HL-60/S4 treated with phorbol 12-myristate 13-acetate at 8.2 ng/mL for 4 days and 3 days (cell line): ENCODE measurements around the gene MYO16.
"Not testable (repeated sequence)": the region's sequence is repeated elsewhere in the genome, so short reads cannot be mapped to it uniquely, and the experiment has no call there.

ENCODE experiments used
- in situ Hi-C: fragments of 300-500 bp; cut with MboI; formaldehyde crosslinking; loops from 2 replicates; pipeline ENCODE4 v1.15.0; 2022; ENCODE audit warnings: low sequenced_read_pairs

Gene MYO16

DNA sequence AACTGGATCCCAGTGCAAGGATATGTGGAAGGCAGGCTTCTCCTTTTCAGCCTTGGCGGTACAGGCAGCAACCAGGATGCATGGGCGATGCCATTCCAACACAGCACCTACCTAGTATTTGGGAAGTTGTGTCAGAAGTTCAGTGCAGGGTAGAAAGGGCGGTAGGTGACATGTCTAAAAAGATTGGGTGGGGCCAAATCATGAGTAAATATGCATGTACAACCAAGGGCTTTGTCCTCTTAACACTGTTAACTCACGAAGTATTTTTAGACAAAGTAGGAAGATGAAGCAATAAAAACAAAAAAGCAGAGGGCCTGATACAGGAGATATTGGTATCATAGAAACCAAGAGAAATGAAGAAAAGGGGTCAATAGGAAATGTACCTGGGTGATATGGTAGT lies 392.1 kb downstream of the MYO16 start:
- in situ Hi-C loops = no loop called here

DNA sequence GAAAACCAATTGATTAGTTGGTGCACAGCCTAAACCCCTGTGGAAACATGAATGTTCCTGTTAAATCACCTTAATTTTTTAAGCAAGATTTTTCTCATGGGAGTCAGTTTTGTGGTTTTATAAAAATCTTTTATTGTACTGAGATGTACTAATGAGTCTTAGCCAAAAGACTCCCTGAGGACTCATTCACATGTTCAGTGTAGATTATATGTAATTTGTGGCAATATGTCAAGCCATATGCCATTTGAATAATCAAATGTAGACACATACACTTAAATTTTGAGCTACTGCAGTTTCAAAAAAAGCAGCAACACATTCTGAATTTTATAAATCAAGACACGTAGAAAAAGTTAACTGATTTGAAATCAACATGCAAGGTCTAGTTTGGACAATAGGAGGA lies 395.2 kb downstream of the MYO16 start:
- in situ Hi-C loops = no loop called here

DNA sequence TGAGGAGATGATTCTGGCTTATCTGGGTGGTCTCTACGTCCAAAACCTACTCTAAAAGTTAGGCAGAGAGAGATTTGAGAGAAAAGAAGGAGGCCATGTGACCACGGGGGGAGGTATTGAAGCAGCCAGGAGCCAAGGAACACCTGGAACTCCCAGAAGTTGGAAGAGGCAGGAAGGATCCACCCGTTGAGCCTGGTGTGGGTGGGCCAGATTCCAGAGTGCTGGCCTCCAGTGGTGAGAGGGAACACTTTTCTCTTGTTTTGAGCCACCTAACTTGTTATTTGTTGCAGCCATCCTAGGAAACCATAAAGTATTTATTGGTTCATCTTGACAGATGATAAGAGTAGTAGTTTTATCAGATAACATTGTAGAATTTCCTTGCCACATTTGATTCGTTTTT lies 396.9 kb downstream of the MYO16 start:
- in situ Hi-C loops = no loop called here

DNA sequence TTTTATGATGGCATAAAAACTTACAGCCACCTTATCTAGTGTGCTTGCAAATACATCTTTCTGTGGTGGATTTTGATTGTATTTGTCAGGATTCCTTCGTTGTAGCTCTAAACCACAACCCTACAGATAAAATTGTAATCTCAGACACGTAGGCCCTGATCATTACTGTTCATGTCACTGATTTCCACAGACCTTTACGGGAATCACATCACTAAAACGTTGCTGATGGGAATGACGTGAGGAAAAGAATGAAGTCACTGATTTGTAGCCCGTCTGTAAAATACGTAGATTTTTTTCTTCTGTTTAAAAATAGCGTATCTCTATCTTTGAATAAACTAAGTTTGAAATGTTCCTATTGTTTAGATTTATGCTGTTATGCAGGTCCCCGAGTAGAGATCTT lies 399.2 kb downstream of the MYO16 start:
- in situ Hi-C loops = no loop called here

DNA sequence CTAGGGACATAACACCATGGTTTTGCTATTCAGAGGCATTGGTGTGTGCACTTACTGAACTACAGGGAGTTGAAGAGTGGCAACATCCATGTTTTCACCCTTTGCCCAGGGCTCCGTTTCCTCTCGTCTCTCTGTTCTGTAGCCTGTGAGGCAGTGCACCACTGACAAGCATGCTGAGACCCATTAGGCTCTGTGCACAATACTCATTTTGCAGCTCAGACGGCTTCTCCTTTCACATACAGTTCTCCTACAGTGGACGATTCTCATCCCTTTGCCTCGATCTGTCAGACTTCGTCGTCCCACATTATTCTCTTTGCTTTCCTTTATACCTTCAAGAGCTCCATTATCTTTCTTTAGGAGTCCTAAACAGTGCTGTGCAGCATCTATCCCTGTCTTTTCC lies 403.7 kb downstream of the MYO16 start:
- in situ Hi-C loops = no loop called here

DNA sequence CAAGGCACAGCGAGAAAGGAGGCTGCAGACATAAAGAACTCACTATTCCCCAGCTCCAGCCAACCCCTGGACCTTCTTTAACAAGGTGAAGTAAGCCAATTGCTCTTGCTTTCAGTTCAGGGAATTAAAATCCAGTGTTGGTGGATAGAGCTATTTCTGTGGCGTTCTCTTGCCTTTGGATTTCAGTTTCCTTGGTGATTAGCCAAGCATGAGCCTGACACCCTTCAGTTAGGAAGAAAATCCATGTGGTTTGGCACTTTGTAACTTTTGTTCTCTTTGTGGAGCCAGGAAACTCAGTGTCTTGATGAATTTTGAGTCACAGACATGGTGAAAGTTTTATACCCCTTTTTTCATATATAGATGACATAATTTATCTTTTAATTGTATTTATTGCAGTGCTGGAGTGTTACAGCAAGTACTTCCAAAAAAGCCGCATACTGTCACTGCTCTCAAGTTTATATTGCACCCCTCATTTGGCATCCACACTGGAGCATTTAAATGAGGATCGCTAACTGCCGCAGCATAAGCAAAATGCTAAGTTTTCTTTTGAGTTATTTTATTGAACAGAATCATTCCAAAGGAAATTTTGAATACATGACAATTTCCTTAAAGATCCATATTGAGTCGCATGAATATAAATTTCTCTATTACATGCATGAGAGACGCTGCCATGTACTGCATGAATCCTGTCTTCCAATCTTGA lies 406.8 kb downstream of the MYO16 start:
- in situ Hi-C loops = no loop called here

DNA sequence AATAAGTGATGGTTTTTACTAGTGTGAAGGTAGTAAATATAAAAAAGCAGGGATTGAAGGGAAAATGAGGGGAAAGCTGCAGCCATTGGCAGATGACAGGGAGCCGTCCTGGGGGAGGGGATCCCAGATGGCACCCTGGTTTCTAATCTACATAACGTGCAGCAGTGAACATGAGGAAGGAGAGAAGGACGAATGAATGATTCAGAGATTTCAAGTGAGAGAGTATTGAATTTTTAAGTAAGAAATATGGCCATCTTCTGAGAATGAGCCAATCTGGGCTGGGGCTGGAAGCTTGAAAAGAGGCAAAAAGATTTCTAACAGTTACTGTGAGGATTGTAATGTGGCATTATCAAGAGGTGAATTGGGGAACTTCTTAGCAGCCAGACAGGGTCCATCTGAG lies 414.2 kb downstream of the MYO16 start:
- in situ Hi-C loops = no loop called here

DNA sequence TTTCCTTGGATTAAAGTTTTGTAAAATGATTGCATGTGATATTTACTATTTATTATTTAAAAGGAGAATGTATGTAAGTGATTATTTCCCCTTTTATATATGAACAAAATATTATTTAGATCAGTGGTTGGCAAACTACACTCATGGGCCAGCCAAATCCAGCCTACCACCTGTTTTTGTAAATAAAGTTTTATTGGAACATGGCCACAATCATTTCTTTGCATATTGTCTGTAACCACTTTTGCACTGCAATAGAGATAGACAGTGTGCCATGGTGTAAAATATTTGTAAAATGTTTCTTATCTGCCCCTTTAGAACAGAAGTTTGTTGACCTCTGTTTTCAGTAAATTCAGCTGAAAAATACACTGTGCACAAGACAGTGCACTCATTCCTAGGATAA lies 426.4 kb downstream of the MYO16 start:
- in situ Hi-C loops = no loop called here

DNA sequence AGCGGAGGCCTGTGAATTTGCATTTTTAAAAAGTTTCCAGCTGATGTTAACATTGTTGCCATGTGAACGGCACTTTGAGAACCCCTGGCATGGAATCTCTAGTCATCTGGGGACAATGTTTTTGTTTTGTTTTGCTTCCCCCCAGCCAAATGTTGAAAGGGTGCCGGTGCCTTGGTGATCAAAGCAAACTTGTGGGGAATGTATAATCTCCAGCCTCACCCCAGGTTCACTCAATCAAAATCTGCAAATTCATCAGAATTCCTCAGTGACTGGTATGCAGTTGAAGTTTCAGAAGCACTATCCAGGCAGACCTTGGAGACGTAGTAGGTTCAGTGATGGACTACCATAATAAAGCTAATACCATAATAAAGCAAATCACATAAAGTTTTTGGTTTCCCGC lies 428.7 kb downstream of the MYO16 start:
- in situ Hi-C loops = no loop called here

DNA sequence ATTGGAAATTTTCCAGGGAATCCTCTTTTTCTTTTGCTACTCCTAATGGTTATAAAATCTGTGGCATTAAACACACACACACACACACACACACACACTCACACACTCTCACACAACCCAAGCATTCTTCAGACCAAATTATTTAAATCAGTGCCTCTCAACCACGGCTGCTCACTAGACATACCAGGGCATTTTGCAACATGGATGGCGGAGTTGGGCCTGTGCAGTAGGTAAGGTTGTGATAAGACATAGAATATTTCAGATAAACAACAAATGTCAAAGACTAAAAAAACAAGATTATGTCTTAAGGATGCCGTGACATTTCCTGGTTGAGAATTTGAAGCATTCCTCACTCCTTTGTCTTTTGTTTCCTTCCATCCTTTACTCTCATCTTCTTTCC lies 443.1 kb downstream of the MYO16 start:
- in situ Hi-C loops = no loop called here

DNA sequence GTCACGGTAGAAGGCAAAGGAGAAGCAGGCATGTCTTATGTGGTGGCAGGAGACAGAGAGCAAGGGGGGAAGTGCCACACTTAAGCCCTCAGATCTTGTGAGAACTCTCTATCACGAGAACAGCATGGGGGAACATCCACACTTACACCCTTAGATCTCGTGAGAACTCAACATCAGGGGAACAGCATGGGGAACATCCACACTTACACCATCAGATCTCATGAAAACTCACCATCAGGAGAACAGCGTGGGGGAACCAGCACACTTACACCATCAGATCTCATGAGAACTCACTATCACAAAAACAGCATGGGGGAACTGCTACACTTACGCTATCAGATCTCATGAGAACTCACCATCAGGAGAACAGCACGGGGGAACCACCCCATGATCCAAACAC lies 445.0 kb downstream of the MYO16 start:
- in situ Hi-C loops = no loop called here

DNA sequence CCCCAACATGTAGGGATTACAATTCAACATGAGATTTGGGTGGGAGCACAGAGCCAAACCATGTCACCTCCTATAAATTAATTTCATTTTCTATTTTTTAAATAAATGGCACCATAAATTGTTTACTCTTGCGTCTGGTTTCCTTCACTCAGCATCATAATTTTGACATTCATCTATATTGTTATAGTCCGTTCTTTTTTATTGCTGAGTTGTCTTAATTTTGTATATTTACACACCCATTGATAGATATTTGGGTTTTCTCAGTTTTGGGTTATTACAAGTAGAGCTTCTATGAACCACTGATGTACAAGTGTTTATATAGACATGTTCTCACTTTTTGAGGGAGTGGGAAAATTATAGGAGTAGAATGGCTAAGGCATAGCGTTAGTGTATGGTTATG lies 445.4 kb downstream of the MYO16 start:
- in situ Hi-C loops = no loop called here

DNA sequence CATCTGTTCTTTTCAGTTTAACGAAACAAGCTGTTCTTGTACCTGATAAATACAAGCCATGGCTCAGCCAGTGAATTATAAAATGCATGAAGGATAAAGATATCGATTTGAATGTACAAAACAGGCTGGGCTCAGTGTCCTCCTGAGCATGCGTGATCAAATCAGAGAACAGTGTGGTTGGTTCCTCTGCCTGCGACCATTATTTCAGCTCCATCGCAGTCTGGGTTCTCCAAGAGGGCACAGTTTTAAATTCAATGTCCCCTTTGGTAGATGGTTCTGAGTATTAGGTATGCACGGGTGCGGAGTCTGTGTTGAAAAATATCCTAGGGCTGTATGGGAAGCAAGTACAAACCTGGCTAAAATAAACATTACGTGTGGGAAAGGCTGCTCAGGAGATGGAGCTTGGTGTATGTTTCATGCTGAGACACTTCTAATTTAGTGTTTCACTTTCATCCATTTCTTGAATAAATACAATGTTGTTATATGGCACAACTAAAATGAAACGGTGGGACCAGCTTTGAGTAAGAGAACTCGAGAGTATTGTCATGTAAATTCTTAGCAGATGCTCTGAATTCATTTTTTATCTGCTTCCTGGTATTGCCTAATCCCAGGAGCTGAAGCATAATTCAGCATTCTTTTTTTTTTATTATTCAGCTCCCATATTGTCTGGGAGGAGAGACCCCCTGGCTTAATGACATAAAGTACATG lies 458.7 kb downstream of the MYO16 start:
- in situ Hi-C loops = no loop called here

DNA sequence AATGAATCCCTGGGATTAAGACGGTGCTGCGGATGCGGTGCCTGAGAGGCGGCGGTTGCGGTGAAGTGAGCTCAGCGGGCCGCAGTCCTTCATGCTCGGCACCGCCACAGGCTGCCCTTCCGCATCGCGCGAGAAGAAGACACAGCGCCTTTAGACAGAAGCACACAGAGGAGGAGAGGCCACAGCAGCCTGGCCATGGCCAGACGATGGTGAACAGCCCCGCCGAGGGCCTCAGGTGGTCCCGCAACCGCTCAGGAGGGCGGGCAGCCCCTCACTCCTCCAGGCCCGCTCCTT lies 459.2 kb downstream of the MYO16 start:
- in situ Hi-C loops = no loop called here

DNA sequence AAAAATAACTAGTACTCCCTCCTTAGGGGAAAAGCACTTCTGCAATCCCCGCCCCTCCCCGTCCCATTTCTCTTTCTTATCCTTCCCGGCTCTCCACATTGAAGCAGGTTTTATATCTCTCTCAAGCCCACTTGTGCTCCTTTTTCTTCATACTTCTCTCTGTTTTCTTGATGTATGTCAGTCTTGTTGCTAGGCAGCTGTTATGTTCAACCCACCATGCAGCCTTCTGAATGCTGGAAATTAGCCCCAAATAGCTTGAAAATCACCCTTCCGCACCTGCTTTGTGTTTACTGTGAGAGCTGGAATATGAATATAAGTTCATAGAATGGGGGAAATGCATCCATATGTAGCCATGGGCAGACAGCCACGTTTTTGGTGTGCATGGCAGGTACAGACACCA lies 461.4 kb downstream of the MYO16 start:
- in situ Hi-C loops = no loop called here

DNA sequence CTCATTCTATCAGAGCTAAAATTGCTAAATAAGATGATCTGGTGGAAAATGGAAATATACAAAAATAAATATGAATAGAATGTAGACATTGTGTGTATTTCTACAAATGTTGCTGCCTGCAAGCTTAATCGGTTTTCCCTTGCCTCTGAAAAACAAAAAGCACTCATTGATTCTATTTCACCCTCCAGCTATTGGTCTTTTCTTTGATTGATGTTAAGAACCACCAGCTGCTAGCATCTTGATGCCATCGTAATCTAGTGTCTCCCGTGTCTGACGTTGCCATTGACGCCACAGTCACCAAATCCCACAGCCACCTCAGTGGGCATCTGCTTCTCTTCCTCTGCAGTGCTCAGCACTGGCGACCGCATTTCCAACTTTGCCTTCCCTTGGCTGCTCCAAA lies 461.8 kb downstream of the MYO16 start:
- in situ Hi-C loops = no loop called here

DNA sequence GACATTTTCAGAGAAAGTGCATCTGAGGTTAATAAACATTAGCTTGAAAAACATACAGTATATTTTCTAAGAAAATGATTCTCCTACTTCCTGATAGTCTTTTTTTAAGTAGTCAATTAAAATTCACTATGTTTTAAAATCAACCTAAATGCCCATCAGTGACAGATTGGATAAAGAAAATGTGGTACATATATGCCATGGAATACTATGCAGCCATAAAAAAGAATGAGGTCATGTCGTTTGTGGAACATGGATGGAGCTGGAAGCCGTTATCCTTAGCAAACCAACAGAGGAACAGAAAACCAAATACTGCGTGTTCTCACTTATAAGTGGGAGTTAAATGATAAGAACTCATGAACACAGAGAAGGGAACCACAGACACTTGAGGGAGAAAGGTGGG lies 462.8 kb downstream of the MYO16 start:
- in situ Hi-C loops = not testable (repeated sequence)

DNA sequence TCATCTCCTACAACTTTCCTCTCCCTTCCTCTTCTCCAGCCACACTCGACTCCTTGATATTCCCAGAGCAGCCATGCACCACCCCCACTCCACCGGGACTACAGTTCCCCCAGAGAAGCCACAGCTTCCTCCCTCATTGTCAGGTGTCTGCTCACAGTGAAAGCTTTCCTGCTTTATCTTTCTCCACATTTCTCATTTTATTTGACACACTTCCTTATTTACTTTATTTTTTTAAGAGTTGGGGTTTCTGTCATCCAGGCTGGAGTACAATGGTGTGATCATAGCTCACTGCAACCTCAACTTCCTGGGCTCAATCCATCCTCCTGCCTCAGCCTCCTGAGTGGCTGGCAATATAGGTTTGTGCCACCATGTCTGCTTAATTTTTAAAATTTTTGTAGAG lies 464.6 kb downstream of the MYO16 start:
- in situ Hi-C loops = no loop called here

DNA sequence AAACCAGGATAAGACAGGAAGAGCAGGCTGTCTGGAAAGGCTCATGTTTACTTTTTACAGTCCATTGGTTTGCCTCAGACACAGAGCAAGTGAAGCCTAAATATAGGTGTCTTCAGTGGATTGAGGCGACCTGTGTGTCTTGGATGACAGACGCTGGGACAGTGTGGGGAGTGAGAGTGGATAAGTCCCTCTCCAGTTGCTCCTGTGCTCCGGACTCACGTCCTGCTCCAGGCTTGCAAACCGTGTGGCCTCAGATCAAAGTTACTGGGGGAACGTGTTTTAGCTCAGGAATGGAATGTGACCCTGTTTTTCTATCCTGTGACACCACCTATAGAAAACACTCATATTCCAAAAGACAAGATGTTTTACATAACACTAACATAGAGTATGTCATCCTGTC lies 465.7 kb downstream of the MYO16 start:
- in situ Hi-C loops = no loop called here

DNA sequence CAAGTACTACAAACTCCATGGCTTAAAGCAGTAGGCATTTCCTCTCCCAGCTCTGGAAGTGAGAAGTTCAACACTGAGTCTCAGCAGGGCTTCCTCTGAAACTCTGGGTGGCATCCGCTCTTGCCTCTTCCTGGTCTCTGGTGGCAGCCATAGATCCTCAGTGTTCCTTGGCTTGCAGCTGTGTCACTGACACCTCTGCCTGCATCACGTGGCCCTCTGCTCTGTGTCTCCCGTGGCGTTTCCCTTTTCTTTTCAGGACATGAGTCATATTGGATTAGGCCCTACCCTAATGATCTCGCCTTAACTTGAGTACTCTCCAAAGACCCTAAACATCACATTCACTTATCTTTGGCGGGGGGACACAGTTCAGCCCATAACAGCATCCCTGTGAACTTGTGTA lies 466.7 kb downstream of the MYO16 start:
- in situ Hi-C loops = no loop called here

DNA sequence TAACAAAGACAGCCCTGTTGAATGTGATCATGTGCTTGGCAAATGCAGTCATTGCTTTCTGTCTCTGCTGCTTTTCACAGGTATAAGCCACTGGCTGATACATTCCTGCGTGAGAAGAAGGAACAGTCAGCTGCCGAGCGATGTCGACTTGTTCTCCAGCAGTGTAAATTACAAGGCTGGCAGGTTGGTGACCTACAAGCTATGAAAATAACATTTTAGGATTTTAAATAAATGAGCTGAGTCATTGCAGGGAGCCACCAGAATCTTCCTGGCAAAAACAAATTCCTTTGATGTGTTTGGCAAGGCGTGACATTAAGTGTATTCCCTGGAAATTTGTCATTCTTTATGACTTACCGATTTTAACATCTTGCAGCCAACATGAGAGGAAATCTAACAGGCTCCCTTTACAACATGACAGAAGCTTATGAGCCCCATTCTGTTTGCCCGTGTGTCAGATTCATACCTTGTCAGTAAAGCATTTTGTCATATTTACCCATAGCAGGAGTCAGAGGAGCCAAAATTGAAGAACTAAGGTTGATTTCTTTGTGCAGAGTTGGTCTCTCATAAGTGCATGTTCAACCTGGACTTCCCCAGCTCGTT lies 471.4 kb downstream of the MYO16 start:
- in situ Hi-C loops = no loop called here

DNA sequence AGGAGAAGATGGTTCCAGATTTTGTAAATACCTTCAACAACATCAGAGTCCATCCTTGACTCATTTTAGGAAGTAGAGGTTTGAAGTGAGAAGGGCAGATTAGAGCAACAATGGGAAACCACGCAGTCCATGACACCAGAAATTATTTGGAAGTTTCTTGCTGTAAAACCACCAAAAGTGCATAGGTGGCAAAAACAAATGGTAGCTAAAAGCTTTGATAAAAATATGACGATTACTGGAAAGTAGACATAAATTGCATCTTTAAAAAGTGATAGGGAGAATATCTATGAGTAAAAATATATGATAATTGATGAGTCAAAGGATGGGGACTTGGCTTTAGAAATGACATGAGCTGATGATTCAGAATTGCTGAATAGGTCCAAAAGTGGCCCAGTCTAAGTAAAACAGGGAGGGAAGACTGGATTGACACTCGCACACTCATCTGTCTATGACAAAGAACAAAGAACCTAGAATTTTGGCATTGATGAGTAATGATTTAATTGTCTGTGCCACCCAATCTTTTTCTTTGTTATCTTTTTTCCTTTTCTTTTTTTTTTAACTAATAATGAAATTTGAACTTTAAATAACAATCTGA lies 472.2 kb downstream of the MYO16 start:
- in situ Hi-C loops = no loop called here
